SH-SY5Y (cell line): ENCODE results near the gene NSF.

Source experiments
- GATA2 ChIP-seq: IDR thresholded peaks from 2 replicates; pipeline ENCODE4 v1.6.1; 2011; ENCODE audit warnings: mild to moderate bottlenecking, low read depth, low read length
- GATA3 ChIP-seq: IDR thresholded peaks from 2 replicates; pipeline ENCODE4 v1.6.1; 2011; ENCODE audit warnings: low read depth, mild to moderate bottlenecking, low read length, moderate library complexity

GRCh38 chr17:46789610-46790009 is 199.1 kb downstream of the NSF start:
- TF ChIP-seq GATA2 (no peak), GATA3 (no peak)
